ENCODE data around the gene GPA33.

GPA33 gene

DNA sequence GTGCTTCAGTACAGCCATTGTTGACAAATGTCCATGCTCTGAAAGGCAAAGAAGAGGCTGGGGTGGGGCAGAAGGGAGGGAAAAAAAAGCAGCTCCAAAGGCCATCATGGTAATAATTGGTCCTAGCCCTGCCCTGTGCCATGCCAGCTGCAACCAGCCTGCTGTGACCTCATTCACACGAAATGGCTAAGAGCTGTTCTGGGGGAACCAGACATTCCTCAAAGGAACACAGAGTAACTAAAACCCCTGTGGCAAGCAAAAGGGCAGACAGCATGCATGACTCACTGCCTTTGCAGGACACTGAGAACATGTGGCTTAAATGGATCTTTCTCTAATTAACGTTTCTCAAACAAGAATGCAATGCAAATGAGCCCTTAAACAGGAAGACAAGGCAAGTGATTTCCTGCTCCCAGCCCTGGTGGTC is 46.0 kb upstream of the GPA33 start:
- no peak for DNase-seq
- H3K4me3 ChIP-seq (ENCODE audit: low read depth, low read length) = no peak overlapping the region
- peak overlapping the region; percentile 69 for H3K27ac ChIP-seq

DNA sequence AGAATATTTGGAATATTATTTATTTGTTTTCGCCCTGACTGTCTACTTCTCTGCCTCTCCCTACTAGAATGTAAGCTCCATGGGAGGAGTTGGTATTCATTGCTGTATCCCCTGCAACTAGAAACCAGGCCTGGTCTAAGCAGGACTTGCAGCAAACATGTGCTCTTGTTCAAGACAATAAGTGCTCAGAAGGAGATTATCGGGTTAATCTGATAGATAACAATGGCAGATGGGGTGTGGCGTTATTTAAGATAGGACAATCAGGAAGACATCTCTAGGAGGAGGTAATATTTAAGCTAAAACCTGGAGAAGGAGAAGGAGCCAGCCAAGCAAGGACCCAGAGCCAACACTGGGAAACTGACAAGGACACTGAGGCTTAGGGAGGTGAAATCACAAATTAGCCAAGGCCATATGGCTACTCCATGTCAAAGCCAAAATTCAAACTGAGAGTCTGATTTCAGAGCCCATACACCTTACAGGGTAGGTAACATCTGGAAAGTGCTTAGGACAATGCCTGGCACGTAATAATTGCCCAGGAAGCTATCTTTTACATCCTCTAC is 45.2 kb upstream of the GPA33 start:
- Histone ChIP-seq H3K27me3 (ENCODE audit: insufficient read depth, low read depth, severe bottlenecking) (no peaks in the 10 kb centered on the region), H3K36me3 (no peaks in the 10 kb centered on the region), H3K27ac (peak overlapping the region; percentile 70), H3K4me3 (ENCODE audit: low read depth, low read length) (no peak overlapping the region), H3K9me3 (ENCODE audit: severe bottlenecking) (no peaks in the 10 kb centered on the region)
- no peak for TF ChIP-seq CTCF (IDR thresholded peaks at IDR 0.05; ENCODE audit: low read depth, low read length)
- DNase-seq = peak; percentile 22

More for the DNA sequence above, 46.0 kb upstream of the GPA33 start:
- Histone ChIP-seq H3K36me3 (no peaks in the 10 kb centered on the region), H3K9me3 (ENCODE audit: severe bottlenecking) (no peaks in the 10 kb centered on the region), H3K27me3 (ENCODE audit: insufficient read depth, low read depth, severe bottlenecking) (no peaks in the 10 kb centered on the region)
- TF ChIP-seq CTCF (IDR thresholded peaks at IDR 0.05; ENCODE audit: low read depth, low read length) = no peak

GRCh38 chr1:167132301-167133010 is 42.3 kb upstream of the GPA33 start:
- DNase-seq = no peak
- no peaks in the 10 kb centered on the region for H3K36me3 ChIP-seq
- TF ChIP-seq CTCF (IDR thresholded peaks at IDR 0.05; ENCODE audit: low read depth, low read length) = no peak
- no peaks in the 10 kb centered on the region for H3K9me3 ChIP-seq (ENCODE audit: severe bottlenecking)
- no peaks in the 10 kb centered on the region for H3K27me3 ChIP-seq (ENCODE audit: insufficient read depth, low read depth, severe bottlenecking)
- H3K27ac ChIP-seq = no peak overlapping the region
- no peak overlapping the region for H3K4me3 ChIP-seq (ENCODE audit: low read depth, low read length)

DNA sequence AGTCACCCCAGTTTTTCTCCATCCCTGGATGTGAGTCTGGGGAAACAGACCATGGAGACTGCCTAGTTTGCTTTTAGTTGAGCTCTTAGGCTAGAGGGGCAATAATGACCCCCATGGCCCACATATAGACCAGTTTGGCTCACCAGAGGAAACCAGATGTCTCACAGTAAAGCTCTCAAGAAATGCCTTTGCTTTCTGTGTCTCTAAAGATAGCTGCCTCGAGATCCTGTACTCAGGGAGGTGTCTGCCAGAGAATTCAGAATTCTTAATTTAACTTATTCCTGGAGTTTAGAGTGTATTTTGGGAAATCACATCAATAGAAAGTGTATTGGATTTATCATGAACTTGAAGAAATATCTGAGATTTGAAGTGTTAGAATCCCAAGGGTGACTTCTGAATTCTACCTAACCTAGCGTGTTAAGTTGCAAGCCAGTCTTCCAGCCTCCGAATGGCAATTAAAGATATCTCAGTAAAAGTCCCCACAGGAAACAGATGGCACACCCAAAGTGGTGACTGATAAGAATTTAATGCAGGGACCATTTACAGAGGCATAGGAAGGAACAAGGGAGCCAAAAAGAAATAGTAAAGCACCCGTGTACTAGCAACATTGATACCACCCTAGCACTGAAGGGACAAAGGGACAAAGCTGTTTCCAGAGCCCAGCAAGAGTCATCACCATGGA is 40.8 kb upstream of the GPA33 start:
- no peak for DNase-seq
- no peaks in the 10 kb centered on the region for H3K27me3 ChIP-seq (ENCODE audit: insufficient read depth, low read depth, severe bottlenecking)
- no peak for TF ChIP-seq CTCF (IDR thresholded peaks at IDR 0.05; ENCODE audit: low read depth, low read length)
- H3K36me3 ChIP-seq = no peaks in the 10 kb centered on the region
- no peak overlapping the region for H3K4me3 ChIP-seq (ENCODE audit: low read depth, low read length)
- no peaks in the 10 kb centered on the region for H3K9me3 ChIP-seq (ENCODE audit: severe bottlenecking)
- H3K27ac ChIP-seq = no peak overlapping the region

GRCh38 chr1:167128261-167129227 is 38.4 kb upstream of the GPA33 start:
- H3K9me3 ChIP-seq (ENCODE audit: severe bottlenecking) = no peaks in the 10 kb centered on the region
- H3K4me3 ChIP-seq (ENCODE audit: low read depth, low read length) = no peak overlapping the region
- H3K36me3 ChIP-seq = no peaks in the 10 kb centered on the region
- H3K27ac ChIP-seq = no peak overlapping the region
- DNase-seq = no peak
- H3K27me3 ChIP-seq (ENCODE audit: insufficient read depth, low read depth, severe bottlenecking) = no peaks in the 10 kb centered on the region
- no peak for TF ChIP-seq CTCF (IDR thresholded peaks at IDR 0.05; ENCODE audit: low read depth, low read length)

Data from WERI-Rb-1 (cell line).